ENCODE results near the gene CATSPERD.
"Not testable (repeated sequence)": the region's sequence is repeated elsewhere in the genome, so short reads cannot be mapped to it uniquely, and the experiment has no call there.

Gene CATSPERD

GRCh38 chr19:5684694-5685430, 35.6 kb upstream of the CATSPERD start:
- DNase-seq (ENCODE audit: insufficient read length, low spot score): no peak
- no peak for FAIRE-seq

GRCh38 chr19:5686326-5686646, 34.2 kb upstream of the CATSPERD start:
- DNase-seq (ENCODE audit: insufficient read length, low spot score) (no peak), FAIRE-seq (no peak)

- peak; percentile 93 for FAIRE-seq
- DNase-seq (ENCODE audit: insufficient read length, low spot score): peak; percentile 93
Measured at GRCh38 chr19:5686647-5687359, 33.6 kb upstream of the CATSPERD start.

- FAIRE-seq: no peak
Measured at GRCh38 chr19:5687360-5688198, 32.9 kb upstream of the CATSPERD start.

GRCh38 chr19:5688262-5688881, 32.1 kb upstream of the CATSPERD start:
- FAIRE-seq; DNase-seq (ENCODE audit: insufficient read length, low spot score): not testable (repeated sequence)

More at GRCh38 chr19:5687360-5688198, 32.9 kb upstream of the CATSPERD start:
- no peak for DNase-seq (ENCODE audit: insufficient read length, low spot score)

- FAIRE-seq (peak; percentile 91), DNase-seq (ENCODE audit: insufficient read length, low spot score) (peak; percentile 96)
Measured at GRCh38 chr19:5690125-5690954, 30.1 kb upstream of the CATSPERD start, which contains the start of gene RPL36. Gene RPL36, plus strand, starts transcription at chr19:5690295. Its CDS starts 213 bp downstream, at chr19:5690508.

- DNase-seq (ENCODE audit: insufficient read length, low spot score) (no peak), FAIRE-seq (peak; percentile 60)
Measured at GRCh38 chr19:5690955-5691821, 29.2 kb upstream of the CATSPERD start.

- DNase-seq (ENCODE audit: insufficient read length, low spot score): no peak
- no peak for FAIRE-seq
Measured at GRCh38 chr19:5691822-5692722, 28.4 kb upstream of the CATSPERD start.

GRCh38 chr19:5692723-5693194, 27.7 kb upstream of the CATSPERD start:
- FAIRE-seq (no peak), DNase-seq (ENCODE audit: insufficient read length, low spot score) (no peak)

- DNase-seq (ENCODE audit: insufficient read length, low spot score) (no peak), FAIRE-seq (no peak)
Measured at GRCh38 chr19:5693195-5694166, 27.0 kb upstream of the CATSPERD start.

GRCh38 chr19:5694167-5694955, 26.1 kb upstream of the CATSPERD start:
- FAIRE-seq (no peak), DNase-seq (ENCODE audit: insufficient read length, low spot score) (no peak)

GRCh38 chr19:5694956-5695648, 25.3 kb upstream of the CATSPERD start:
- no peak for FAIRE-seq

GRCh38 chr19:5695649-5696195, 24.7 kb upstream of the CATSPERD start:
- FAIRE-seq: no peak
- no peak for DNase-seq (ENCODE audit: insufficient read length, low spot score)

More at GRCh38 chr19:5694956-5695648, 25.3 kb upstream of the CATSPERD start:
- no peak for DNase-seq (ENCODE audit: insufficient read length, low spot score)

GRCh38 chr19:5696196-5697021, 24.0 kb upstream of the CATSPERD start:
- FAIRE-seq: no peak
- no peak for DNase-seq (ENCODE audit: insufficient read length, low spot score)

Data from GM19239 (cell line).